Panc1 (cell line): Measurements from ENCODE around the gene TIMM13.
"Not testable (repeated sequence)": the region's sequence is repeated elsewhere in the genome, so short reads cannot be mapped to it uniquely, and the experiment has no call there.

Experiments used
- TCF7L2 ChIP-seq: IDR thresholded peaks from 2 replicates; pipeline ENCODE4 v1.6.1; 2011; ENCODE audit warnings: mild to moderate bottlenecking, low read depth, low read length, inconsistent platforms
- TF ChIP-seq, protein P1 (sequence below): fragments of 450-650 bp; IDR thresholded peaks from 2 replicates; pipeline ENCODE4 v1.5.1; 2017; ENCODE audit warnings: mild to moderate bottlenecking

DNA sequence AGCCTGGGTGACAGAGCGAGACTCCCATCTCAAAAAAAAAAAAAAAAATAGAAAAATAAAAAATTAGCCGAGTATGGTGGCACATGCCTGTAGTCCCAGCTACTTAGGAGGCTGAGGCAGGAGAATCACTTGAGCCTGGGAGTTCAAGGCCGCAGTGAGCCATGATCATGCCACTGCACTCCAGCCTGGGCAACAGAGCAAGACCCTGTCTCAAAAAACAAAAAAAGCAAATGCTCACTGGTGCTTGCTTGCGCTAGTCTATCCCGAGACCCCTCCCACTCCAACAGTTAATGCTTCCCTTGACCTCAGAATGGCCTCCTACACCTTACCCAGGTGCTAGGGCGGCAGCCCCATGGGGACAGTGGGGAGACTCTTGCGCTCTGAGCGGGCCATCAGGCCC, 9.9 kb downstream of the TIMM13 start:
- TF ChIP-seq, protein P1, sequence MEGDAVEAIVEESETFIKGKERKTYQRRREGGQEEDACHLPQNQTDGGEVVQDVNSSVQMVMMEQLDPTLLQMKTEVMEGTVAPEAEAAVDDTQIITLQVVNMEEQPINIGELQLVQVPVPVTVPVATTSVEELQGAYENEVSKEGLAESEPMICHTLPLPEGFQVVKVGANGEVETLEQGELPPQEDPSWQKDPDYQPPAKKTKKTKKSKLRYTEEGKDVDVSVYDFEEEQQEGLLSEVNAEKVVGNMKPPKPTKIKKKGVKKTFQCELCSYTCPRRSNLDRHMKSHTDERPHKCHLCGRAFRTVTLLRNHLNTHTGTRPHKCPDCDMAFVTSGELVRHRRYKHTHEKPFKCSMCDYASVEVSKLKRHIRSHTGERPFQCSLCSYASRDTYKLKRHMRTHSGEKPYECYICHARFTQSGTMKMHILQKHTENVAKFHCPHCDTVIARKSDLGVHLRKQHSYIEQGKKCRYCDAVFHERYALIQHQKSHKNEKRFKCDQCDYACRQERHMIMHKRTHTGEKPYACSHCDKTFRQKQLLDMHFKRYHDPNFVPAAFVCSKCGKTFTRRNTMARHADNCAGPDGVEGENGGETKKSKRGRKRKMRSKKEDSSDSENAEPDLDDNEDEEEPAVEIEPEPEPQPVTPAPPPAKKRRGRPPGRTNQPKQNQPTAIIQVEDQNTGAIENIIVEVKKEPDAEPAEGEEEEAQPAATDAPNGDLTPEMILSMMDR: not testable (repeated sequence)
- TF ChIP-seq TCF7L2: not testable (repeated sequence)
